HG02763 (cell line): Measurements from ENCODE around the gene KCNAB1.

Source experiments
- ATAC-seq: cut with Tn5 transposase; IDR thresholded peaks from one replicate; pipeline ENCODE4 v1.9.1; 2021; ENCODE audit warnings: mild to moderate bottlenecking, moderate library complexity; ENCODE audit not compliant: unreplicated experiment

KCNAB1 gene

GRCh38 chr3:156522673-156523072 lies 402.3 kb downstream of the KCNAB1 start:
- no peak for ATAC-seq

GRCh38 chr3:156525808-156526207 lies 405.4 kb downstream of the KCNAB1 start:
- ATAC-seq: no peak

- no peak for ATAC-seq
These were observed 406.7 kb downstream of the KCNAB1 start for GRCh38 chr3:156527060-156527459.

- ATAC-seq: no peak
These were observed 410.6 kb downstream of the KCNAB1 start for GRCh38 chr3:156530980-156531379.

GRCh38 chr3:156532730-156533129 lies 412.4 kb downstream of the KCNAB1 start:
- ATAC-seq: no peak

GRCh38 chr3:156533205-156533604 lies 412.8 kb downstream of the KCNAB1 start:
- no peak for ATAC-seq

- ATAC-seq: no peak
These were observed 414.8 kb downstream of the KCNAB1 start for GRCh38 chr3:156535162-156535627.

GRCh38 chr3:156535798-156536197 lies 415.4 kb downstream of the KCNAB1 start:
- no peak for ATAC-seq

- no peak for ATAC-seq
These were observed 416.3 kb downstream of the KCNAB1 start for GRCh38 chr3:156536524-156537316.

- no peak for ATAC-seq
These were observed 418.7 kb downstream of the KCNAB1 start for GRCh38 chr3:156539051-156539450.

- no peak for ATAC-seq
These were observed 419.4 kb downstream of the KCNAB1 start for GRCh38 chr3:156539802-156540201.

GRCh38 chr3:156542101-156543042 lies 422.0 kb downstream of the KCNAB1 start:
- no peak for ATAC-seq

- no peak for ATAC-seq
These were observed 422.7 kb downstream of the KCNAB1 start for GRCh38 chr3:156543043-156543555.

GRCh38 chr3:156547637-156548036 lies 427.3 kb downstream of the KCNAB1 start:
- no peak for ATAC-seq

GRCh38 chr3:156548041-156548687 lies 427.8 kb downstream of the KCNAB1 start:
- no peak for ATAC-seq

- ATAC-seq: no peak
These were observed 428.5 kb downstream of the KCNAB1 start for GRCh38 chr3:156548902-156549301.

- no peak for ATAC-seq
These were observed 430.9 kb downstream of the KCNAB1 start for GRCh38 chr3:156551261-156551660.

- ATAC-seq: no peak
These were observed 431.4 kb downstream of the KCNAB1 start for GRCh38 chr3:156551746-156552145.

GRCh38 chr3:156552973-156553372 lies 432.6 kb downstream of the KCNAB1 start:
- ATAC-seq: no peak

- no peak for ATAC-seq
These were observed 433.5 kb downstream of the KCNAB1 start for GRCh38 chr3:156553705-156554356.

- ATAC-seq: no peak
These were observed 434.1 kb downstream of the KCNAB1 start for GRCh38 chr3:156554515-156554841.
